ENCODE data around the gene ANXA6.

The ANXA6 gene

DNA sequence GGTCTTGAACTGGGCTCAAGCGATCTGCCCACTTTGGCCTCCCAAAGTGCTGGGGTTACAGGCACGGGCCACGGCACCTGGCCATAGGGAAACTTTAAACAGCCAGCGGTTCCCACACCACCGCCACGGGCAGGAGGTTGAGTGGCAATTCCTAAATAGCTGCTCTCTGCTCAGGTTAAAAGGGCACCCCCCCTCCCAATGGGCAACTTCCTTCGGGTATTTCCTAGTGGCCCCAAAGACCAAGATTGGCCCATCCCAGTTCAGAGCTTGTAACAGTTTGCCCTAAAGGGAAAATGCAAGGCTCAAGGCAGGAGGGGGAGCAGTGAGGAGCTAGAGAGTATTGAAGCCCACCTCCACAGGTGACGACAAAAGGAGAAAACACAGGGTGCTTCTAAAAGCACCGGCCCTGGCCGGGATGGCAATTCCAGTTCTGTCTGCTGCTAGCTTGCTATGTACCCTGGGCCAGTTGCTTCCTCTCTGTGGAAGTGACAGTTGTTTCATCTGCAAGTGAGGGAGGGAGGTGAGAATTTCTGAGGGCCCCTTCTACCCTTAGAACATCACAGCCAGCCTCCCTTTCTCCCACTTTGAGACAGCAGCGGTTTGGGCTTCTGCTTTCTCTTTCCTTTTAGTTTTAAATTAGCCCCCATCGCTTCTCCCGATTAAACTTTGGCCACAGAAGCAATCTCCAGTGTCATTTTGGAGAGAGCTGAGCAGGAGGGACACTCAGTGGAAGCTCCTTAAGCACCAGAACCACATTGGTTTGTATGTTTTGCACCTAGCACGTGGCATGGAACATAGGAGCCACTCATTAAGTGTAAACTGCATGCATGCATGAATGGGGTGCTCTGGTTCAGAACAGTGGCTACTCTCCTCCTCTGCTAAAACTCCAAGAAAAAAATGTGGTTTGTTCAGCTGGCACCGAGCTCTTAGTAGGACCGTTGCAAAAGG, 59.5 kb downstream of the ANXA6 start:
- no peaks in the 10 kb centered on the region for H3K27me3 ChIP-seq (ENCODE audit: insufficient read depth, low read depth)
- peaks cover 39% of the 10 kb centered on the region for H3K4me1 ChIP-seq (ENCODE audit: low read depth, poor library complexity, severe bottlenecking)
- no peak overlapping the region for H2AFZ ChIP-seq (ENCODE audit: low read depth)
- no peaks in the 10 kb centered on the region for H3K36me3 ChIP-seq (ENCODE audit: insufficient read depth)
- H3K4me3 ChIP-seq (IDR thresholded peaks at IDR 0.05; ENCODE audit: insufficient read depth, low read depth, low read length): no peak overlapping the region
- H3K79me2 ChIP-seq (ENCODE audit: insufficient read depth, low read depth): no peaks in the 10 kb centered on the region
- no peak overlapping the region for H3K4me2 ChIP-seq
- H3K27ac ChIP-seq: no peak overlapping the region
- no peak overlapping the region for H3K9ac ChIP-seq
- H4K20me1 ChIP-seq (ENCODE audit: insufficient read depth): no peaks in the 10 kb centered on the region
- TF ChIP-seq, protein P1, sequence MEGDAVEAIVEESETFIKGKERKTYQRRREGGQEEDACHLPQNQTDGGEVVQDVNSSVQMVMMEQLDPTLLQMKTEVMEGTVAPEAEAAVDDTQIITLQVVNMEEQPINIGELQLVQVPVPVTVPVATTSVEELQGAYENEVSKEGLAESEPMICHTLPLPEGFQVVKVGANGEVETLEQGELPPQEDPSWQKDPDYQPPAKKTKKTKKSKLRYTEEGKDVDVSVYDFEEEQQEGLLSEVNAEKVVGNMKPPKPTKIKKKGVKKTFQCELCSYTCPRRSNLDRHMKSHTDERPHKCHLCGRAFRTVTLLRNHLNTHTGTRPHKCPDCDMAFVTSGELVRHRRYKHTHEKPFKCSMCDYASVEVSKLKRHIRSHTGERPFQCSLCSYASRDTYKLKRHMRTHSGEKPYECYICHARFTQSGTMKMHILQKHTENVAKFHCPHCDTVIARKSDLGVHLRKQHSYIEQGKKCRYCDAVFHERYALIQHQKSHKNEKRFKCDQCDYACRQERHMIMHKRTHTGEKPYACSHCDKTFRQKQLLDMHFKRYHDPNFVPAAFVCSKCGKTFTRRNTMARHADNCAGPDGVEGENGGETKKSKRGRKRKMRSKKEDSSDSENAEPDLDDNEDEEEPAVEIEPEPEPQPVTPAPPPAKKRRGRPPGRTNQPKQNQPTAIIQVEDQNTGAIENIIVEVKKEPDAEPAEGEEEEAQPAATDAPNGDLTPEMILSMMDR (conservative IDR thresholded peaks at IDR 0.05; ENCODE audit: low read depth, low read length): no peak

DNA sequence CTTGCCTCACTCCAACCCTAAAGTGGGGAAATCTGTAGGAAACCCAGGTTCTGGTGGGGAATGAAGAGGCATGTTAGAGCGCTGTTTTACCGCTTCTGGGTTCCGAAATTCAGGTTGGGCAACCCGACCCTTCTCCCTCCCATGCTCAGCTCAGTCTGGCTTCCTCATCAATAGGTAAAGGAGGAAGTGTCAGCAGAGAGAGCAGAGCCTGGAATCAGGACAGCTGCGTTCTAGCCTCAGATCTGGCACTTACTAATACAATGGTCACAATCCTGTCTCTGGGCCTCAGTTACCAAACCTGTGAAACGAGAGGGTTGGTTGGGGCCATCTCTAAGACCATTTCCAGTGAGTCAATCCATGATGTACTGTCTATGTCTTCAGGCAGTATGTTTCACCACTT, 60.5 kb downstream of the ANXA6 start:
- H3K36me3 ChIP-seq (ENCODE audit: insufficient read depth): no peaks in the 10 kb centered on the region
- no peaks in the 10 kb centered on the region for H4K20me1 ChIP-seq (ENCODE audit: insufficient read depth)
- no peak overlapping the region for H3K4me3 ChIP-seq (IDR thresholded peaks at IDR 0.05; ENCODE audit: insufficient read depth, low read depth, low read length)
- H3K9ac ChIP-seq: no peak overlapping the region
- no peaks in the 10 kb centered on the region for H3K27me3 ChIP-seq (ENCODE audit: insufficient read depth, low read depth)
- TF ChIP-seq, protein P1 (conservative IDR thresholded peaks at IDR 0.05; ENCODE audit: low read depth, low read length): no peak
- no peaks in the 10 kb centered on the region for H3K79me2 ChIP-seq (ENCODE audit: insufficient read depth, low read depth)
- no peak overlapping the region for H2AFZ ChIP-seq (ENCODE audit: low read depth)
- no peak overlapping the region for H3K4me2 ChIP-seq
- peaks cover 45% of the 10 kb centered on the region for H3K4me1 ChIP-seq (ENCODE audit: low read depth, poor library complexity, severe bottlenecking)
- no peak overlapping the region for H3K27ac ChIP-seq

DNA sequence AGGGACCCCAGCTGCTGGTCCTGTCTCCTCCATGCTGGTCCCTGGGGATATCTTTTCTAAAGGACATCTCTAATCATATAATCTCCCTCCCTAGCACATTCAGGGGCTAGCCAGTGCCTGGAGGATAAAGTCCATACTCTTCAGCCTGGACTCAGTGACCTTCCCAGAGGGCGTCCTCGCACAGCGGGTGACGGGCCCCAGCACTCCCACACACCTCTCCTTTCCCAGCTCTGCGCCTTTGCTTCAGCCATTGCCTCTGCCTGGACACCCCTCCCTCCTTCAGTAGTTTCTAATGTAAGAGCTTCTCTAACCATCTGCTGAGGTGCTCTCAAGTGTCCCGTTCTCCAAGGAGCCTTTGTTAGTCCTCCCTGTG, 61.6 kb downstream of the ANXA6 start:
- H4K20me1 ChIP-seq (ENCODE audit: insufficient read depth): no peaks in the 10 kb centered on the region
- H3K4me3 ChIP-seq (IDR thresholded peaks at IDR 0.05; ENCODE audit: insufficient read depth, low read depth, low read length): no peak overlapping the region
- no peaks in the 10 kb centered on the region for H3K27me3 ChIP-seq (ENCODE audit: insufficient read depth, low read depth)
- peak overlapping the region; percentile 72; the same call in 1 of the 2 replicates for H3K4me2 ChIP-seq
- TF ChIP-seq, protein P1 (conservative IDR thresholded peaks at IDR 0.05; ENCODE audit: low read depth, low read length): no peak
- no peak overlapping the region; the same call in 1 of the 2 replicates for H3K27ac ChIP-seq
- no peaks in the 10 kb centered on the region for H3K36me3 ChIP-seq (ENCODE audit: insufficient read depth)
- H3K79me2 ChIP-seq (ENCODE audit: insufficient read depth, low read depth): no peaks in the 10 kb centered on the region
- H3K4me1 ChIP-seq (ENCODE audit: low read depth, poor library complexity, severe bottlenecking): peaks cover 45% of the 10 kb centered on the region
- H2AFZ ChIP-seq (ENCODE audit: low read depth): no peak overlapping the region
- no peak overlapping the region for H3K9ac ChIP-seq

DNA sequence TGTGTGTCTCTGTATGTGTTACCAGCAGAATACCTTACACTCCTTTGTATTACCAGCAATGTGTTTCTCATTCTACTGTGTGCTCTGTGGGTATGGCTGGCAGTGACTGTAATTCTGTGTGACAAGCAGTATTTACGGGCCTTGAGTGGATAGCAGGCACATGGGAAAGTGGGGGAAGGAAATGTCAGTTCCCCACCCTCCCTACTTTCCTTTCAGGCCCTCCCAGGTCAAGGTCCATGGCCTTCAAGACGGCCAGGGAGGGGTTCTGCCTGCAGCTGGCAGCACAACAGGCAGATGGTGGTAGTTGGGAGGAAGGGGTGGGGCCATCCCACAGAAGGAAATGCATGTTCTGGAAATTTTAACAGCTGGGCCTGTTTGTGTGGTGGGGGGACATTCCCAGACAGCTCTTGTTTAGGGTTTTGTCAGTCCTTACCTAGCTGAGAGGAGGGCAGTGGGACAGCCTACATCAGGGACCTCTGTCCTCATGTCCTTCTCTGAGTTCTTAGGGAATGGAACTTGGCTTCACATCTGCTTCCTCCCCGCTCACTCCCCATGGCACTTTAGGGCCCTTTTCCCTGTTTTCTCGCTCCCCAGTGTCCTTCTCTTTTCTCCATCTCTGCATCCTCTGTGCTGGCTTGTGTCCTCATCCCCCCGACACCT, 62.1 kb downstream of the ANXA6 start:
- Histone ChIP-seq H3K4me3 (IDR thresholded peaks at IDR 0.05; ENCODE audit: insufficient read depth, low read depth, low read length) (no peak overlapping the region), H3K27me3 (ENCODE audit: insufficient read depth, low read depth) (no peaks in the 10 kb centered on the region), H3K9ac (no peak overlapping the region), H3K36me3 (ENCODE audit: insufficient read depth) (no peaks in the 10 kb centered on the region), H3K27ac (no peak overlapping the region; the same call in 1 of the 2 replicates), H2AFZ (ENCODE audit: low read depth) (no peak overlapping the region), H3K4me1 (ENCODE audit: low read depth, poor library complexity, severe bottlenecking) (peaks cover 45% of the 10 kb centered on the region), H4K20me1 (ENCODE audit: insufficient read depth) (no peaks in the 10 kb centered on the region), H3K79me2 (ENCODE audit: insufficient read depth, low read depth) (no peaks in the 10 kb centered on the region), H3K4me2 (peak overlapping the region; percentile 72; the same call in 1 of the 2 replicates)
- TF ChIP-seq, protein P1 (conservative IDR thresholded peaks at IDR 0.05; ENCODE audit: low read depth, low read length): no peak
